H9 (cell line): ENCODE data around the gene C3orf70. TPM values are rescaled to one million over a fixed set of nuclear protein-coding genes. Genes with fewer than 3 reads are reported as not detected.

Experiments
- DNase-seq: peaks from one replicate; pipeline ENCODE4 v3.0.0-alpha.2; 2017
- H2AFZ ChIP-seq: one replicate; pipeline ENCODE4 v1.6.1; 2013; ENCODE audit warnings: mild to moderate bottlenecking, low read length, control low read depth, moderate library complexity
- H2AK5ac ChIP-seq: 2 replicates; pipeline ENCODE4 v1.6.1; 2013; ENCODE audit warnings: low read length, control low read depth, mixed read lengths; ENCODE audit not compliant: insufficient read length
- H2BK120ac ChIP-seq: one replicate; pipeline ENCODE4 v1.6.1; 2013; ENCODE audit warnings: low read depth, mild to moderate bottlenecking, low read length, control low read depth, inconsistent platforms; ENCODE audit not compliant: poor library complexity, severe bottlenecking
- H2BK12ac ChIP-seq: 2 replicates; pipeline ENCODE4 v1.6.1; 2013; ENCODE audit warnings: low read length, control low read depth, mixed read lengths, low read depth; ENCODE audit not compliant: insufficient read length
- H2BK15ac ChIP-seq: 2 replicates; pipeline ENCODE4 v1.6.1; 2013; ENCODE audit warnings: low read depth, low read length, control low read depth
- H2BK20ac ChIP-seq: one replicate; pipeline ENCODE4 v1.6.1; 2013; ENCODE audit warnings: low read depth, mild to moderate bottlenecking, low read length, control low read depth, inconsistent platforms; ENCODE audit not compliant: poor library complexity, severe bottlenecking
- H2BK5ac ChIP-seq: 2 replicates; pipeline ENCODE4 v1.6.1; 2013; ENCODE audit warnings: low read length, control low read depth, mixed read lengths; ENCODE audit not compliant: insufficient read length
- H3K14ac ChIP-seq: 2 replicates; pipeline ENCODE4 v1.6.1; 2013; ENCODE audit warnings: low read length, control low read depth; ENCODE audit not compliant: insufficient read depth
- H3K18ac ChIP-seq: 2 replicates; pipeline ENCODE4 v1.6.1; 2013; ENCODE audit warnings: low read depth, mild to moderate bottlenecking, mixed read lengths, low read length, control low read depth; ENCODE audit not compliant: insufficient read length
- H3K23ac ChIP-seq: 2 replicates; pipeline ENCODE4 v1.6.1; 2013; ENCODE audit warnings: low read length, control low read depth, mixed read lengths, low read depth; ENCODE audit not compliant: insufficient read length
- H3K23me2 ChIP-seq: 2 replicates; pipeline ENCODE4 v1.6.1; 2013; ENCODE audit warnings: low read depth, mild to moderate bottlenecking, mixed read lengths, low read length, control low read depth; ENCODE audit not compliant: insufficient read length, poor library complexity, severe bottlenecking
- H3K27ac ChIP-seq: 2 replicates; pipeline ENCODE4 v1.5.1; 2013; ENCODE audit warnings: low read length, control low read depth, mixed read lengths, low read depth; ENCODE audit not compliant: insufficient read length
- H3K27me3 ChIP-seq: 2 replicates; pipeline ENCODE4 v1.6.1; 2013; ENCODE audit warnings: low read length, control low read depth, inconsistent platforms; ENCODE audit not compliant: insufficient read depth
- H3K4ac ChIP-seq: 2 replicates; pipeline ENCODE4 v1.6.1; 2013; ENCODE audit warnings: low read depth, mild to moderate bottlenecking, control low read depth, inconsistent platforms, low read length, moderate library complexity
- H3K4me1 ChIP-seq: 2 replicates; pipeline ENCODE4 v1.6.1; 2013; ENCODE audit warnings: low read length, control low read depth, inconsistent platforms; ENCODE audit not compliant: insufficient read depth
- H3K4me2 ChIP-seq: 2 replicates; pipeline ENCODE4 v1.6.1; 2013; ENCODE audit warnings: low read length, control low read depth, mixed read lengths; ENCODE audit not compliant: insufficient read length, insufficient read depth
- H3K56ac ChIP-seq: 2 replicates; pipeline ENCODE4 v1.6.1; 2013; ENCODE audit warnings: low read depth, mild to moderate bottlenecking, mixed read lengths, low read length, control low read depth; ENCODE audit not compliant: insufficient read length
- H3K79me1 ChIP-seq: 2 replicates; pipeline ENCODE4 v1.6.1; 2013; ENCODE audit warnings: low read depth, mild to moderate bottlenecking, moderate library complexity, low read length, control low read depth, inconsistent platforms; ENCODE audit not compliant: insufficient read depth, poor library complexity, severe bottlenecking
- H3K79me2 ChIP-seq: 2 replicates; pipeline ENCODE4 v1.6.1; 2013; ENCODE audit warnings: low read length, control low read depth, inconsistent platforms; ENCODE audit not compliant: insufficient read depth
- H3K9ac ChIP-seq: 2 replicates; pipeline ENCODE4 v1.6.1; 2013; ENCODE audit warnings: low read length, control low read depth, mixed read lengths; ENCODE audit not compliant: insufficient read length; ENCODE audit errors: extremely low read depth
- H3K9me3 ChIP-seq: one replicate; pipeline ENCODE4 v1.6.1; 2013; ENCODE audit warnings: low read depth, low read length, inconsistent platforms; ENCODE audit not compliant: control insufficient read depth
- H3T11ph ChIP-seq: one replicate; pipeline ENCODE4 v1.6.1; 2013; ENCODE audit warnings: mild to moderate bottlenecking, low read length, control low read depth, inconsistent platforms
- H4K20me1 ChIP-seq: one replicate; pipeline ENCODE4 v1.6.1; 2013; ENCODE audit not compliant: control insufficient read depth, insufficient read length, insufficient read depth
- H4K5ac ChIP-seq: 2 replicates; pipeline ENCODE4 v1.6.1; 2013; ENCODE audit warnings: low read depth, mild to moderate bottlenecking, mixed read lengths, low read length, control low read depth; ENCODE audit not compliant: insufficient read length
- H4K8ac ChIP-seq: replicated peaks from 2 replicates; pipeline ENCODE4 v1.6.1; 2013; ENCODE audit warnings: low read length, control low read depth, mixed read lengths, low read depth; ENCODE audit not compliant: insufficient read length
- H4K91ac ChIP-seq: 2 replicates; pipeline ENCODE4 v1.6.1; 2013; ENCODE audit warnings: low read depth, mild to moderate bottlenecking, moderate library complexity, mixed read lengths, low read length, control low read depth; ENCODE audit not compliant: insufficient read length
- H3K27ac Mint-ChIP-seq, 3 experiments: 2 replicates in 2 of 3; 3 replicates in 1 of 3; pipeline ENCODE4 v1.8.0; 2020 to 2021; ENCODE audit warnings: mixed read lengths in 3 of 3, mild to moderate bottlenecking in 1 of 3, moderate library complexity in 1 of 3
- H3K27me3 Mint-ChIP-seq: 2 replicates; pipeline ENCODE4 v1.8.0; 2021; ENCODE audit warnings: low read depth, mild to moderate bottlenecking, moderate library complexity, mixed read lengths
- H3K36me3 Mint-ChIP-seq, 3 experiments: 2 replicates in 2 of 3; 3 replicates in 1 of 3; pipeline ENCODE4 v1.8.0; 2020 to 2021; ENCODE audit warnings: low read depth in 3 of 3, mixed read lengths in 3 of 3; ENCODE audit not compliant: insufficient read depth in 1 of 3
- H3K4me1 Mint-ChIP-seq, 2 experiments: 2 replicates each; pipeline ENCODE4 v1.8.0; 2020; ENCODE audit warnings: mixed read lengths in 2 of 2
- H3K4me3 Mint-ChIP-seq, 2 experiments: 2 replicates in 1 of 2; 3 replicates in 1 of 2; pipeline ENCODE4 v1.8.0; 2020 to 2021; ENCODE audit warnings: mild to moderate bottlenecking in 2 of 2, mixed read lengths in 2 of 2, moderate library complexity in 1 of 2
- H3K9me3 Mint-ChIP-seq, 2 experiments: 2 replicates in 1 of 2; 3 replicates in 1 of 2; pipeline ENCODE4 v1.8.0; 2020; ENCODE audit warnings: mild to moderate bottlenecking in 2 of 2, mixed read lengths in 2 of 2, moderate library complexity in 1 of 2
- WGBS: extraction: QIAGEN DNeasy Blood & Tissue Kit; methylation state at CpG from one replicate; pipeline ENCODE4 v1.1.7; 2013; ENCODE audit warnings: missing lambda C conversion rate, low lambda C conversion rate, mixed read lengths; ENCODE audit not compliant: insufficient read length; ENCODE audit errors: extremely low coverage; 5-methylcytosine and 5-hydroxymethylcytosine counted together
- total RNA-seq: library from RNA; stranded (reverse); gene quantifications from 2 replicates; pipeline ENCODE4 v1.2.1, GENCODE V29; 2021
- TF ChIP-seq, protein P1 (sequence below): fragments of 200-600 bp; sonication (generic); conservative IDR thresholded peaks from 3 replicates; pipeline ENCODE4 v1.8.0; 2021; ENCODE audit warnings: antibody characterized with exemption, mild to moderate bottlenecking

The C3orf70 gene
- total RNA-seq, 1 experiment from 2014 or later = 0.52 TPM

DNA sequence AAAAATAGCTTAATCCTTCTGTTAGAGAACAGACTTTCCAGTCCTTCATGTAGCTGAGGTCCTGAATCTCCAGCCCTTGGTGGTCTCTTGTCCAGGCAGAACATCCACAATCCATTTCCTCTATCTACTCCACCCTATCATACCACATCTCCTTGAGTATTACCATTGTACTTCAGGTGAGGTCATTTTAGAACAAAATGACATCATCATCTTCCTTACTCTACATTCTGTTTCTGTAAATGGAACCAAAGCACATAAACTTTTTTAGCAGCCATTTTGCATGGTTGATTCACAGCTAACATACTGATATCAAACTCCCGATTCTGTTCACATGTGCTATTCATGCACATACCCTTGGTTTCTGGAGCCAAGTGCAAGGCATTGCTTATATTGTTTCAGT is 112.4 kb downstream of the C3orf70 start:
- Histone ChIP-seq H4K8ac (no peak overlapping the region), H2BK15ac (no peak overlapping the region), H2AK5ac (no peak overlapping the region), H3K9me3 (no peaks in the 10 kb centered on the region), H4K20me1 (no peaks in the 10 kb centered on the region), H3K79me1 (no peaks in the 10 kb centered on the region), H3K4ac (no peak overlapping the region), H4K5ac (no peak overlapping the region), H3T11ph (no peak overlapping the region), H2BK5ac (no peak overlapping the region), H2BK12ac (no peak overlapping the region), H2BK20ac (no peak overlapping the region), H3K56ac (no peak overlapping the region), H3K4me2 (no peak overlapping the region), H2BK120ac (no peak overlapping the region), H3K14ac (no peak overlapping the region), H3K4me1 (no peaks in the 10 kb centered on the region), H3K27ac (no peak overlapping the region), H2AFZ (no peak overlapping the region), H3K9ac (no peak overlapping the region), H4K91ac (no peak overlapping the region), H3K23ac (no peak overlapping the region), H3K23me2 (no peaks in the 10 kb centered on the region), H3K18ac (no peak overlapping the region), H3K79me2 (no peaks in the 10 kb centered on the region), H3K27me3 (no peaks in the 10 kb centered on the region)
- H3K4me1 Mint-ChIP-seq = peaks cover 5 to 7% of the 10 kb centered on the region in 2 experiments
- H3K4me3 Mint-ChIP-seq = no peak overlapping the region
- peaks cover 6 to 7% of the 10 kb centered on the region in 2 experiments; a peak in 3 of 5 replicates for H3K9me3 Mint-ChIP-seq
- no peak for DNase-seq
- WGBS = no CpG with 5 or more reads among the region's 1 CpG
- no peaks in the 10 kb centered on the region for H3K27me3 Mint-ChIP-seq
- no peak overlapping the region for H3K27ac Mint-ChIP-seq
- TF ChIP-seq, protein P1, sequence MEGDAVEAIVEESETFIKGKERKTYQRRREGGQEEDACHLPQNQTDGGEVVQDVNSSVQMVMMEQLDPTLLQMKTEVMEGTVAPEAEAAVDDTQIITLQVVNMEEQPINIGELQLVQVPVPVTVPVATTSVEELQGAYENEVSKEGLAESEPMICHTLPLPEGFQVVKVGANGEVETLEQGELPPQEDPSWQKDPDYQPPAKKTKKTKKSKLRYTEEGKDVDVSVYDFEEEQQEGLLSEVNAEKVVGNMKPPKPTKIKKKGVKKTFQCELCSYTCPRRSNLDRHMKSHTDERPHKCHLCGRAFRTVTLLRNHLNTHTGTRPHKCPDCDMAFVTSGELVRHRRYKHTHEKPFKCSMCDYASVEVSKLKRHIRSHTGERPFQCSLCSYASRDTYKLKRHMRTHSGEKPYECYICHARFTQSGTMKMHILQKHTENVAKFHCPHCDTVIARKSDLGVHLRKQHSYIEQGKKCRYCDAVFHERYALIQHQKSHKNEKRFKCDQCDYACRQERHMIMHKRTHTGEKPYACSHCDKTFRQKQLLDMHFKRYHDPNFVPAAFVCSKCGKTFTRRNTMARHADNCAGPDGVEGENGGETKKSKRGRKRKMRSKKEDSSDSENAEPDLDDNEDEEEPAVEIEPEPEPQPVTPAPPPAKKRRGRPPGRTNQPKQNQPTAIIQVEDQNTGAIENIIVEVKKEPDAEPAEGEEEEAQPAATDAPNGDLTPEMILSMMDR = no peak
- peaks cover 6 to 9% (median 8%) of the 10 kb centered on the region in 3 experiments; a peak in 5 of 7 replicates for H3K36me3 Mint-ChIP-seq
